Midbrain (tissue), 1 donor: Measurements from ENCODE around the gene CASQ1.
A peak's percentile ranks its signal among the peaks of the same experiment; 100 is the strongest.

ENCODE experiments used
- DNase-seq: peaks from one replicate; lab custom pipeline; 2025; lab: John Stamatoyannopoulos, UW

Gene CASQ1

GRCh38 chr1:160168609-160169369 is 21.6 kb upstream of the CASQ1 start:
- DNase-seq, result no peak

GRCh38 chr1:160169553-160170399 is 20.6 kb upstream of the CASQ1 start:
- DNase-seq, result no peak

- DNase-seq, result no peak
Observed at GRCh38 chr1:160171354-160171753, 19.0 kb upstream of the CASQ1 start.

GRCh38 chr1:160171980-160172379 is 18.4 kb upstream of the CASQ1 start:
- DNase-seq, result no peak

DNA sequence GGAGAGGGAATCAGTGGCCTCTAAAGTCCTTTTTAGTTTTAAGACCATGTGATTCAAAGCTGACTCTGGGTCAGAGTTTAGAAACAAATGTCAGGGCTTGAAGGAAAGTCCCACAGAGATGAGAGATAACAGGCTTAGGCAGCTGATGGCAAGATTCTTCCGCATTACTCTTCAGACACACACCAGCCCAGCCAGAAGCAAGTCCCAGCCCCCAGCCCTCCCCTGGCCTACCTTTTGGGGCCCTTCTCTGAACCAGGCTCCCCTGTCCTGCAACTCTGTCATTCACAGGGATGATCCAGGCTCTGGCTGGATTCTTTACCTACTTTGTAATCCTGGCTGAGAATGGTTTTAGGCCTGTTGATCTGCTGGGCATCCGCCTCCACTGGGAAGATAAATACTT is 13.1 kb upstream of the CASQ1 start:
- DNase-seq, result no peak

DNA sequence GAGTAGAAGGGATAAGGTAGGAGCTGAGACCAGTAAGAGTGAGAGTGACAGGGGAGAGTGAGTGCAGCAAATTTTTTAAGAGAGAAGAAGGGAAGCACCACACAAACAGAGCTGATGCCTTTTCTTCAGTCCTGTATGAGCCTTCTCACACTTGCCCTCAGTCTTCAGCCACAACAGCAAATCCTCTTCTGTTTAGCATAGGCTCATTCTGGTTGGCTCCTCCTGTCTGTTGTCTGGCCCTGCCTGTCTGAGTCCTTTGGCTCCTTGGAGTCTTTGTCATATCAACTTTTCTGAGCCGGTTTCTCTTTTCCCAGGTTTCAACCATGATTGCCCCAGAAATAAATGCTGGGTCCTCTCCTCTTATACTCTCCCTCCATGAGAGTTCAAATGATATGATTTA is 12.7 kb upstream of the CASQ1 start:
- no peak for DNase-seq

- no peak for DNase-seq
Observed at GRCh38 chr1:160178731-160179130, 11.6 kb upstream of the CASQ1 start.

- no peak for DNase-seq
Observed at GRCh38 chr1:160179336-160179735, 11.0 kb upstream of the CASQ1 start.

GRCh38 chr1:160186246-160186645 is 4.1 kb upstream of the CASQ1 start:
- no peak for DNase-seq

DNA sequence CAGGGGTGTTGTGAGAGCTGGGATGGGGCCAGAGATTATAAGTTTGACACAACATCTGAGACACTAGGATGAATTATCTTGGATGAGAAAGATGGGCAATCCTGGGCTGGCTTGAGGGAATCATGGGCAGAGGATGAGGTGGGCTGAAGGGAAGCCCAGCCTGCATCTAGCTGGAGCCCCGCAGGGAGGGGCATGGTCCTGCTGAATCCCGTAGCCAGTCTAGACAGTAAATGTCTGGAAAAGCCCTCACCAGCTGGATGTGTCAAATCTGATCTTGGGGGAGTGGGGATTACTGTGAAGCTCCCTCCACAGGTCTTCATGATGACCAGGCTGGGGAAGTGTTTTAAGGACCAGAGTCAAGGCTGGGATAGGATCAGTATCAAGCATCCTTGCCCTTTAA is 3.6 kb upstream of the CASQ1 start:
- DNase-seq, result no peak

DNA sequence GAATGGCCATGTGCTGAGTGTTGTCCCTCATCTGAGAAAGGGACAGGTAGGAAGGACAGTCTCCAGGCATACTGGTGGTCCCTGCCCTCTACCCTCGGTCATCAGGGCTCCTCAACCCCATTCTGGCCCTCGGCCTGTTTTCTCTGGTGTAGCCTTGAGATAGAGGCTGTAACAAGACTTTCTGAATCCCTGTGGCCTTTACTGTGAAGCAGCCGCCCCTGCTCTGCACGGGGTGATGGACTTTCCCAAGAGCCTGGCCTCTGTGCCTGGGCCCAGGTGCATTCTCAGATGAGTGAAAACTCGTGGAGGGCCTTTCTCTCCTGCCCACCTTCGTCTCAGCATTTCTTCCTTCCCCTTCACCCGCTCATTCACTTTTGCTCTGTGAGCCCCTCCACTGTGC is 3.0 kb upstream of the CASQ1 start:
- DNase-seq, result no peak

- DNase-seq, result no peak
Observed at GRCh38 chr1:160188341-160188740, 2.0 kb upstream of the CASQ1 start.

- DNase-seq, result no peak
Observed at GRCh38 chr1:160191756-160192155, 1.4 kb downstream of the CASQ1 start.

- DNase-seq, result no peak
Observed at GRCh38 chr1:160192234-160192633, 1.9 kb downstream of the CASQ1 start.

DNA sequence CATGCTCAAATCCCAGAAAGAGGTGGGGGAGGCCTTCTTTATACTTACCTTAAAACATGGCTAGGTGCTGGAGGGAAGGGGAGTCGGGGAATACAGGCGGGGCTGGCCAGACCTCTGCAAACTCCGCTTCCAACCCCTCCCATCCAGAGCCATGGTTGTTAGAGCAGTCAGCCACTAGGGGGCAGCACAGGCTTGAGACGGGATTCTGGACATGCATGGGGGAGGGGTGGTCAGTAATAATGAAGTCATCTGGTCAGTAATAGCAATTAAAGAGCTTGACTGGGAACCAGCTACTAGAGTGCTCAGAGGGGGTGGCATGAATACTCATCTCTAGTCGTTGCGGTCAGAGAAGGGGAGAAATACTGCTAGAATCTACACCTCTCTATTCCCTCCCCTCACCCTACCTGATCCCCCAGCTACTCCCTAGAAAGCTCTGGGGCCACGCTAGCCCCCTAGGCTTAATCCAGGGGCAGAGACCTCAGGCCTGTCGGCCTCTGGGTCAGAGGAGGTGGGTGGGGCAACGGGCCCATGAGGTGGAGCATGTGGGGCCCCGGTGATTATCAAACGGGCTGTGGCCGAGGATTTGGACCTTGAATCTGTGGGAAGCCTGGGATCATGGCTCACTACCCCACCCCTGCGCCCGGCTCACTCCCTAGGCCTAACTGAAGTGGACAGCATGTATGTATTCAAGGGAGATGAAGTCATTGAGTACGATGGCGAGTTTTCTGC is 2.9 kb downstream of the CASQ1 start:
- peak; percentile 91 for DNase-seq

GRCh38 chr1:160193832-160194736 is 3.7 kb downstream of the CASQ1 start:
- DNase-seq, result no peak

DNA sequence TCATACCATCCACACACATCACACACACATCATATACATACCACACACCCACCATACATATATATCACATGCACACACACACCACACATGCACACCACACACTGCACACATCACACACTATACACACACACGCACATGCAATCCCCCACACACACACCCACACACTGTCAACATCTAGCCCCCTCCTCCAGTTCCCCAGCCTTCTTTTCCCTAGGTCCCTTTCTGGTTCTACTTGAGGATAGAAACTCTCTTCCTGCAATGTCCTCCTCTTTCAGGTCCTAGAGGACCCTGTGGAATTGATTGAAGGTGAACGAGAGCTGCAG is 4.3 kb downstream of the CASQ1 start:
- DNase-seq, result no peak

DNA sequence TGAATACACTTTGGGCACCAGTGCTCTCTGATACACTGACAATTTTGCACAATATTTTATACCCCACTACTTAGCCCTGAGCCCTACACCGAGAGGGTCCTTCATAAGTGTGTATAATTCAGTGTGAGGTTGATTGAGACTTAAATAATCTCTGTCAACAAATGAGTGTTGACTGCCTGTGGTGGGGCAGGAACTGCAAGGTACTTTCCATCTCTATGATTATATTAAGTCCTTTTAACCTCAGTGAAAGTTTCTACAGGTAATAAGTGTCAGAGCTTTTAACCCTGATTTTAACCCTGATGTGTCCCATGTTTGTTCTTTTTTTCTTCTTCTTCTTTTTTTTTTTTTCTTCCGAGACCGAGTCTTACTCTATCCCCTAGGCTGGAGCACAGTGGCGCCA is 5.8 kb downstream of the CASQ1 start:
- no peak for DNase-seq

DNA sequence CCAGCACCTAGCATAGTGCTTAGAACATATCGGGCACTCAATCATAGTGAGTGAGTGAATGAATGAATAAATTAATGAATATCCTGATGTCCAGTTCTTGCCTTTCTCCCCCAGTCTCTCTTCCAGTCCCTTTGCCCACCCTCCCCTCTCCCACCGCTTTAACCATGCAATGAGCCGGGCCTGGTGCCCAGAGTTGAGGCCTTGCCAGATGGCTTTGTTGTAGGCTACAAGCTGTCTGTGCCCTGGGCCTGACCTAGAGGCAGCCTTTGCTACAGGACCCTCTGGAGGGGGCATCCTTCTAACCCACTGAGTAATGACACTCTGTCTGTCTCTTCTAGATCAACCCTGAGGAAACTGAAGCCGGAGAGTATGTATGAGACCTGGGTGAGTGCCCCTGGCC is 6.9 kb downstream of the CASQ1 start:
- DNase-seq, result peak; percentile 45

GRCh38 chr1:160200786-160201185 is 10.4 kb downstream of the CASQ1 start:
- no peak for DNase-seq

- DNase-seq, result peak; percentile 25
Observed at GRCh38 chr1:160204526-160205241, 14.3 kb downstream of the CASQ1 start.
